Smooth muscle cell (in vitro differentiated cells): ENCODE results near the gene DHX8. TPM values are rescaled to one million over a fixed set of nuclear protein-coding genes. Genes with fewer than 3 reads are reported as not detected.

ENCODE experiments used
- DNase-seq: peaks from one replicate; lab custom pipeline; 2025; ENCODE audit not compliant: unreplicated experiment; lab: John Stamatoyannopoulos, UW
- H2AFZ ChIP-seq: fragments of 200-600 bp; sonication (generic); 2 replicates; pipeline ENCODE4 v1.6.0; 2016; ENCODE audit warnings: antibody characterized with exemption, low read depth, mild to moderate bottlenecking
- H3F3A ChIP-seq: fragments of 200-600 bp; sonication (generic); 2 replicates; pipeline ENCODE4 v1.6.0; 2017; ENCODE audit warnings: antibody characterized with exemption, low read depth
- H3K27ac ChIP-seq: fragments of 200-600 bp; sonication (generic); 2 replicates; pipeline ENCODE4 v1.5.1; 2016; ENCODE audit warnings: low read depth, mild to moderate bottlenecking
- H3K27me3 ChIP-seq: fragments of 200-600 bp; sonication (generic); 2 replicates; pipeline ENCODE4 v1.6.1; 2016; ENCODE audit warnings: low read depth, mild to moderate bottlenecking
- H3K36me3 ChIP-seq: fragments of 200-600 bp; sonication (generic); 2 replicates; pipeline ENCODE4 v1.5.1; 2016; ENCODE audit warnings: low read depth
- H3K4me1 ChIP-seq: fragments of 200-600 bp; sonication (generic); 2 replicates; pipeline ENCODE4 v1.5.1; 2016; ENCODE audit warnings: low read depth
- H3K4me2 ChIP-seq: fragments of 200-600 bp; sonication (generic); 2 replicates; pipeline ENCODE4 v1.6.0; 2016; ENCODE audit warnings: mild to moderate bottlenecking
- H3K4me3 ChIP-seq: fragments of 200-600 bp; sonication (generic); 2 replicates; pipeline ENCODE4 v1.5.1; 2016; ENCODE audit warnings: mild to moderate bottlenecking
- H3K79me2 ChIP-seq: fragments of 200-600 bp; sonication (generic); 2 replicates; pipeline ENCODE4 v1.6.0; 2016; ENCODE audit warnings: low read depth, mild to moderate bottlenecking
- H3K9ac ChIP-seq: fragments of 200-600 bp; sonication (generic); 2 replicates; pipeline ENCODE4 v1.6.0; 2016; ENCODE audit warnings: low read depth
- H3K9me3 ChIP-seq: fragments of 200-600 bp; sonication (generic); replicated peaks from 2 replicates; pipeline ENCODE4 v1.5.1; 2016; ENCODE audit warnings: low read depth
- H4K20me1 ChIP-seq: fragments of 200-600 bp; sonication (generic); 2 replicates; pipeline ENCODE4 v1.6.0; 2016; ENCODE audit warnings: low read depth
- CTCF ChIP-seq: fragments of 200-600 bp; sonication (generic); IDR thresholded peaks from 2 replicates; pipeline ENCODE4 v1.5.1; 2017; ENCODE audit warnings: borderline replicate concordance, mild to moderate bottlenecking, antibody characterized with exemption; ENCODE audit not compliant: insufficient read depth, poor library complexity, severe bottlenecking
- WGBS: methylation state at CpG from one replicate; pipeline ENCODE4 v1.1.7; 2016; ENCODE audit warnings: low lambda C conversion rate; 5-methylcytosine and 5-hydroxymethylcytosine counted together
- polyA plus RNA-seq: library from polyadenylated mRNA; unstranded; fragments of >200 nt; fragmentation: Nextera tagmentation; extraction: Ambion mirVana; gene quantifications from 2 replicates; pipeline ENCODE4 v1.2.1, GENCODE V29; 2016
- total RNA-seq: library from RNA; depleted of rRNA; stranded (reverse); fragments of >200 nt; gene quantifications from 2 replicates; pipeline ENCODE4 v1.2.3, GENCODE V29; 2014

DHX8 gene
- total and polyA plus RNA-seq, 2 experiments from 2014 or later, result 24.4 to 36.9 TPM

GRCh38 chr17:43548689-43549379 lies 65.1 kb downstream of the DHX8 start:
- Histone ChIP-seq H4K20me1 (no peaks in the 10 kb centered on the region), H3K27me3 (no peaks in the 10 kb centered on the region), H3K9ac (no peak overlapping the region), H3K36me3 (no peaks in the 10 kb centered on the region), H3K9me3 (no peaks in the 10 kb centered on the region), H3K79me2 (no peaks in the 10 kb centered on the region), H3K4me1 (peaks cover 17% of the 10 kb centered on the region), H3F3A (no peaks in the 10 kb centered on the region), H3K4me3 (no peak overlapping the region), H2AFZ (no peak overlapping the region), H3K27ac (no peak overlapping the region), H3K4me2 (no peak overlapping the region)
- TF ChIP-seq CTCF, result no peak
- no peak for DNase-seq
- WGBS, result 85% methylated on average over 3 of the region's 3 CpGs

- Histone ChIP-seq H3F3A (no peaks in the 10 kb centered on the region), H3K27me3 (no peaks in the 10 kb centered on the region), H3K27ac (no peak overlapping the region), H3K79me2 (no peaks in the 10 kb centered on the region), H3K4me1 (peaks cover 17% of the 10 kb centered on the region), H2AFZ (no peak overlapping the region), H3K9me3 (no peaks in the 10 kb centered on the region), H3K36me3 (no peaks in the 10 kb centered on the region), H3K4me3 (no peak overlapping the region), H3K4me2 (no peak overlapping the region), H4K20me1 (no peaks in the 10 kb centered on the region), H3K9ac (no peak overlapping the region)
- 82% methylated on average over 5 of the region's 5 CpGs for WGBS
- no peak for DNase-seq
- TF ChIP-seq CTCF, result no peak
Measured at GRCh38 chr17:43549496-43549895, 65.7 kb downstream of the DHX8 start.

DNA sequence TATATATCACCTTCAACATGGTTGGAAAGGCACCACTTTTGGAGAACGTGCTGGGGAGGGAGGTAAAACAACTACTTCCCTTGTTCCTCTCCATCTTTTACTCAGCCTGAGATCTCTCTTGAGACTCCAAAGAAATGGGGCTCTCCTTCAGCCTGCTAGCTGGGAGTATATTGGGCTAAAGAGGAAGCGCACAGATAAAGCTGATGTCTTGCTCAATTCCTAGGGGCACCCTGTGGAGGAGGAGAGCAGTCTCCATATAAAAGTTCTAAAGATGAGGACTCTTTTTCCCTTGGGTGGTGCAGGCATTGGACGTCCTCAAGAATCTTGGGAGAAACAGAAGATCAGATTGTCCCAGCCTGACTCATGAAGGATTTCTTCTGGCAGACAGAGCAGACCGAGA lies 67.0 kb downstream of the DHX8 start:
- no peak overlapping the region for H3K9ac ChIP-seq
- H3F3A ChIP-seq, result no peaks in the 10 kb centered on the region
- no peak for DNase-seq
- H3K36me3 ChIP-seq, result no peaks in the 10 kb centered on the region
- no peaks in the 10 kb centered on the region for H3K27me3 ChIP-seq
- H3K9me3 ChIP-seq, result no peaks in the 10 kb centered on the region
- peaks cover 14% of the 10 kb centered on the region for H3K4me1 ChIP-seq
- no peak overlapping the region for H2AFZ ChIP-seq
- H4K20me1 ChIP-seq, result no peaks in the 10 kb centered on the region
- WGBS, result 70% methylated on average over 4 of the region's 4 CpGs
- no peak overlapping the region for H3K27ac ChIP-seq
- H3K79me2 ChIP-seq, result no peaks in the 10 kb centered on the region
- H3K4me3 ChIP-seq, result no peak overlapping the region
- H3K4me2 ChIP-seq, result no peak overlapping the region
- TF ChIP-seq CTCF, result no peak

- Histone ChIP-seq H4K20me1 (no peaks in the 10 kb centered on the region), H3K9me3 (no peaks in the 10 kb centered on the region), H3F3A (no peaks in the 10 kb centered on the region), H3K4me3 (no peak overlapping the region), H3K4me1 (peaks cover 10% of the 10 kb centered on the region), H3K36me3 (no peaks in the 10 kb centered on the region), H3K9ac (no peak overlapping the region), H3K79me2 (no peaks in the 10 kb centered on the region), H3K4me2 (no peak overlapping the region), H2AFZ (no peak overlapping the region), H3K27me3 (no peaks in the 10 kb centered on the region), H3K27ac (no peak overlapping the region)
- no peak for DNase-seq
- TF ChIP-seq CTCF, result no peak
- 72% methylated on average over 8 of the region's 8 CpGs for WGBS
Measured at GRCh38 chr17:43552229-43552837, 68.6 kb downstream of the DHX8 start.
